ENCODE measurements around the gene HTR7. TPM values are rescaled to one million over a fixed set of nuclear protein-coding genes. Genes with fewer than 3 reads are reported as not detected.

The HTR7 gene
- polyA plus RNA-seq, 1 donor (not counting 4 experiments of a cell fraction or from before 2014, with no cell fraction given): 12.2 TPM

DNA sequence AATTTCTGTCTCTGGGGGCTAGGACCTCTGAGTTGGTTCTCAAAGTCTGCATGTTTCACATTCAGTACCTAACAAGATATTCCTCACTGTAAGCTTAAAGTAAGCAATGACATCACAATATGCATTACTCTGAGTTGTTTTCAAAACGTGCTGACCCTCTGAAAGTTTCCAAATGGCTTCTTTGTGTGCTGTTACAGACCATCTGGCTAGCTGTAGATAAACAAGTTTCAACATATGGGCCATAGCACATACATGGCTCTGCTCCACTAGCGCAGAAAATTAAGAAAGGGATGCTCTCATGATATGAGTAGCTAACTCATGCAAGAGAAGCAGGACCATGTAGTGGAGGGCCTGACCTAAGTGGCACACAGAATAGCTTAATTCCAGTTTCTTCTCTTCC is 119.0 kb downstream of the HTR7 start:
- Histone ChIP-seq H3K27me3 (ENCODE audit: control insufficient read depth, extremely low read depth, insufficient read depth, low read length) (no peaks in the 10 kb centered on the region), H3K9ac (ENCODE audit: control insufficient read depth, extremely low read depth, insufficient read depth, low read length) (no peak overlapping the region), H3K79me2 (ENCODE audit: control insufficient read depth, insufficient read depth, low read length) (no peaks in the 10 kb centered on the region), H4K20me1 (ENCODE audit: control insufficient read depth, extremely low read depth, insufficient read depth, low read length) (no peaks in the 10 kb centered on the region), H3K9me1 (ENCODE audit: control insufficient read depth, extremely low read depth, insufficient read depth, low read length) (no peaks in the 10 kb centered on the region), H3K4me2 (ENCODE audit: control insufficient read depth, extremely low read depth, insufficient read depth, low read depth, low read length) (no peak overlapping the region), H2AFZ (ENCODE audit: control insufficient read depth, low read length) (no peak overlapping the region), H3K4me3 (ENCODE audit: control insufficient read depth in 2 of 3, extremely low read depth in 1 of 3, insufficient read depth in 2 of 3, low read depth in 1 of 3, low read length in 3 of 3) (no peak overlapping the region), H3K27ac (ENCODE audit: control insufficient read depth, insufficient read depth, low read length) (no peak overlapping the region), H3K9me3 (ENCODE audit: control insufficient read depth, low read depth, low read length) (no peaks in the 10 kb centered on the region), H3K4me1 (ENCODE audit: control insufficient read depth, extremely low read depth, insufficient read depth, low read length) (peaks cover 22% of the 10 kb centered on the region), H3K36me3 (ENCODE audit: control insufficient read depth in 2 of 2, extremely low read depth in 1 of 2, insufficient read depth in 2 of 2, low read length in 2 of 2) (no peaks in the 10 kb centered on the region)
- no peak for TF ChIP-seq CTCF (optimal IDR thresholded peaks at IDR 0.05 in 1 of 3, IDR thresholded peaks at IDR 0.05 in 1 of 3, conservative IDR thresholded peaks at IDR 0.05 in 1 of 3; ENCODE audit: extremely low read depth in 1 of 3, insufficient read depth in 2 of 3, low read length in 3 of 3)
- TF ChIP-seq EZH2 (IDR thresholded peaks at IDR 0.05; ENCODE audit: low read length): no peak
- DNase-seq (ENCODE audit: low read depth, low spot score): no peak
- FAIRE-seq: peak; percentile 44
- dilution Hi-C loops (cut with MboI; ENCODE audit: extremely low pct_ligation_motif_present, low sequenced_read_pairs): no loop called here

DNA sequence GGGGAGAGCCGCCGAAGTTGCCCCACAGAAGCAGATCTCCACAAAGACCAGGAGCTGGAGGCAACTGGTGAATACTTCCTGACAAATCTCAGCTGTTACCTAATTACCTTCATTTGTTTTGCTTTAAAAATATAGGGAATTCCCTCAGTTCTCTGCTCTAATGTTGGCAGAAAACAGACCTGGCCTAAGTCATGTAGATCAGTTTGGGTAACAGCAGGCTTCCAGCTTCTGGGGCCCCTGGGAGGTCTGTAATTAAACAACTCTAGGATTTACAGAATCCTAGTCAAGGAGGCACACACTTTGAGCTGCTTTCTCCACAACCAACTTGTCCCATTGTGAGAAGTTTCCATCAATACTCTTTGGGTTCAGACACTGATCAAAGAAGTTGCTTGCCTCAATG is 123.4 kb downstream of the HTR7 start:
- dilution Hi-C loops (cut with MboI; ENCODE audit: extremely low pct_ligation_motif_present, low sequenced_read_pairs): no loop called here
- Histone ChIP-seq H3K36me3 (ENCODE audit: control insufficient read depth in 2 of 2, extremely low read depth in 1 of 2, insufficient read depth in 2 of 2, low read length in 2 of 2) (no peaks in the 10 kb centered on the region), H3K4me1 (ENCODE audit: control insufficient read depth, extremely low read depth, insufficient read depth, low read length) (no peaks in the 10 kb centered on the region), H3K9me1 (ENCODE audit: control insufficient read depth, extremely low read depth, insufficient read depth, low read length) (no peaks in the 10 kb centered on the region), H3K79me2 (ENCODE audit: control insufficient read depth, insufficient read depth, low read length) (no peaks in the 10 kb centered on the region), H4K20me1 (ENCODE audit: control insufficient read depth, extremely low read depth, insufficient read depth, low read length) (no peaks in the 10 kb centered on the region), H2AFZ (ENCODE audit: control insufficient read depth, low read length) (no peak overlapping the region), H3K4me3 (ENCODE audit: control insufficient read depth in 2 of 3, extremely low read depth in 1 of 3, insufficient read depth in 2 of 3, low read depth in 1 of 3, low read length in 3 of 3) (no peak overlapping the region), H3K27me3 (ENCODE audit: control insufficient read depth, extremely low read depth, insufficient read depth, low read length) (no peaks in the 10 kb centered on the region), H3K27ac (ENCODE audit: control insufficient read depth, insufficient read depth, low read length) (no peak overlapping the region), H3K9me3 (ENCODE audit: control insufficient read depth, low read depth, low read length) (no peaks in the 10 kb centered on the region), H3K4me2 (ENCODE audit: control insufficient read depth, extremely low read depth, insufficient read depth, low read depth, low read length) (no peak overlapping the region), H3K9ac (ENCODE audit: control insufficient read depth, extremely low read depth, insufficient read depth, low read length) (no peak overlapping the region)
- TF ChIP-seq CTCF (optimal IDR thresholded peaks at IDR 0.05 in 1 of 3, IDR thresholded peaks at IDR 0.05 in 1 of 3, conservative IDR thresholded peaks at IDR 0.05 in 1 of 3; ENCODE audit: extremely low read depth in 1 of 3, insufficient read depth in 2 of 3, low read length in 3 of 3) (no peak), EZH2 (IDR thresholded peaks at IDR 0.05; ENCODE audit: low read length) (no peak)
- no peak for DNase-seq (ENCODE audit: low read depth, low spot score)
- no peak for FAIRE-seq
